Caco-2 (cell line): ENCODE results near the gene DMGDH. TPM values are rescaled to one million over a fixed set of nuclear protein-coding genes. Genes with fewer than 3 reads are reported as not detected.

Experiments
- Bru-seq: library from RNA; stranded (reverse); fragments of 400-500 nt; gene quantifications from one replicate; lab custom pipeline; 2021; lab: Mats Ljungman, UMichigan
- BruChase-seq, 2 experiments: library from RNA; stranded (reverse); fragments of 400-500 nt; gene quantifications; one replicate each; lab custom pipeline; 2021; lab: Mats Ljungman, UMichigan
- BruUV-seq: library from RNA; stranded (reverse); fragments of 400-500 nt; replicated peaks from 2 replicates; lab custom pipeline; 2021; lab: Mats Ljungman, UMichigan
- CTCF ChIA-PET: fragments of 300-600 bp; sonication (Branson Sonifier 250); formaldehyde crosslinking; loops from one replicate; lab custom pipeline; 2022; ENCODE audit warnings: antibody characterized with exemption; lab: Charles Lee
- POLR2A ChIA-PET: fragments of 300-600 bp; sonication (Branson Sonifier 250); formaldehyde crosslinking; loops from one replicate; lab custom pipeline; 2022; ENCODE audit warnings: antibody characterized with exemption; lab: Charles Lee
- DNase-seq, 2 experiments: peaks; one replicate each; pipeline versions ENCODE4 v3.0.0 to v3.0.0-alpha.2; 2020 to 2022
- H3K27me3 ChIP-seq: replicated peaks from 2 replicates; pipeline ENCODE4 v1.6.0; 2011; ENCODE audit warnings: low read length; ENCODE audit not compliant: control insufficient read depth, insufficient read depth
- H3K36me3 ChIP-seq: 2 replicates; pipeline ENCODE4 v1.5.1; 2011; ENCODE audit warnings: low read length; ENCODE audit not compliant: control insufficient read depth, insufficient read depth
- H3K4me1 ChIP-seq: fragments of 250-450 bp; sonication (Bioruptor Pico); 2 replicates; pipeline ENCODE4 v1.5.1; 2020; ENCODE audit warnings: mild to moderate bottlenecking
- H3K4me3 ChIP-seq: 2 replicates; pipeline ENCODE4 v1.5.1; 2011; ENCODE audit warnings: low read depth, mild to moderate bottlenecking, control low read depth, low read length
- H3K9me3 ChIP-seq: fragments of 250-450 bp; sonication (Bioruptor Pico); 2 replicates; pipeline ENCODE4 v1.5.1; 2020; ENCODE audit warnings: mild to moderate bottlenecking, moderate library complexity
- H3K27ac Mint-ChIP-seq: one replicate; pipeline ENCODE4 v1.8.0; 2022; ENCODE audit warnings: mixed read lengths; ENCODE audit not compliant: unreplicated experiment
- H3K27me3 Mint-ChIP-seq: one replicate; pipeline ENCODE4 v1.8.0; 2022; ENCODE audit warnings: mixed read lengths; ENCODE audit not compliant: insufficient read depth, unreplicated experiment
- H3K36me3 Mint-ChIP-seq: one replicate; pipeline ENCODE4 v1.8.0; 2022; ENCODE audit warnings: mild to moderate bottlenecking, mixed read lengths; ENCODE audit not compliant: insufficient read depth, unreplicated experiment
- H3K4me1 Mint-ChIP-seq: one replicate; pipeline ENCODE4 v1.8.0; 2022; ENCODE audit warnings: low read depth, mixed read lengths; ENCODE audit not compliant: unreplicated experiment
- H3K4me3 Mint-ChIP-seq: one replicate; pipeline ENCODE4 v1.8.0; 2022; ENCODE audit warnings: mild to moderate bottlenecking, moderate library complexity, mixed read lengths; ENCODE audit not compliant: unreplicated experiment
- H3K9me3 Mint-ChIP-seq: one replicate; pipeline ENCODE4 v1.8.0; 2022; ENCODE audit warnings: mixed read lengths; ENCODE audit not compliant: unreplicated experiment
- CTCF ChIP-seq, 2 experiments: fragments of 200-600 bp in 1 of 2; IDR thresholded peaks; 1 replicate in 1 of 2; 2 replicates in 1 of 2; pipeline versions ENCODE4 v1.5.1 to v1.8.0; 2011 to 2022; ENCODE audit warnings: antibody characterized with exemption in 1 of 2, control low read depth in 1 of 2, inconsistent platforms in 1 of 2, low read depth in 1 of 2, low read length in 1 of 2, mild to moderate bottlenecking in 1 of 2, moderate library complexity in 1 of 2; ENCODE audit not compliant: insufficient read depth in 1 of 2, severe bottlenecking in 1 of 2, unreplicated experiment in 1 of 2
- intact Hi-C: fragments of 100-400 bp; cut with micrococcal nuclease; formaldehyde crosslinking; loops from one replicate; pipeline ENCODE4 v1.10.0; 2022; ENCODE audit not compliant: unreplicated experiment
- long read RNA-seq: library from polyadenylated mRNA; stranded (forward); transcript quantifications from one replicate; pipeline ENCODE4 v2.0.0, GENCODE V29; 2022
- total RNA-seq: library from RNA; stranded (reverse); gene quantifications from 2 replicates; pipeline ENCODE4 v1.2.3, GENCODE V29; 2022

The DMGDH gene
- total RNA-seq = 0.28 and 1.8 TPM in 2 replicates
- percentile 7 among the genes with signal in this experiment for Bru-seq, nascent RNA
- percentile 16 among the genes with signal in this experiment for BruChase-seq, experiment 1, labeled RNA remaining after a 2-hour chase
- BruChase-seq, experiment 2, labeled RNA remaining after a 6-hour chase = percentile 11 among the genes with signal in this experiment
- long read RNA-seq, partial matches to known transcripts = 0 of 1 reads
- long read RNA-seq, other reads (novel, unspliced or antisense) = 1 of 1 reads

- TF ChIP-seq CTCF (IDR thresholded peaks at IDR 0.05; ENCODE audit: insufficient read depth in 1 of 2, low read depth in 1 of 2, low read length in 1 of 2, severe bottlenecking in 1 of 2, unreplicated experiment in 1 of 2) = no peak
- no peaks in the 10 kb centered on the region for H3K4me1 ChIP-seq
- Mint-ChIP-seq H3K27ac (no peak within 1 kb of the TSS), H3K4me3 (no peak within 1 kb of the TSS), H3K4me1 (no peaks in the 10 kb centered on the region), H3K36me3 (no peaks in the 10 kb centered on the region), H3K9me3 (no peaks in the 10 kb centered on the region), H3K27me3 (no peaks in the 10 kb centered on the region)
- no peaks in the 10 kb centered on the region for H3K27me3 ChIP-seq
- POLR2A ChIA-PET = no interaction called here
- no peak within 1 kb of the TSS for H3K4me3 ChIP-seq
- BruUV-seq = no TSS peak
- intact Hi-C loops = no loop called here
- no peaks in the 10 kb centered on the region for H3K36me3 ChIP-seq
- DNase-seq = no peak
- CTCF ChIA-PET = no interaction called here
- H3K9me3 ChIP-seq = no peaks in the 10 kb centered on the region
Observed at GRCh38 chr5:79069488-79070349, at the start of gene DMGDH, which contains the start of gene BHMT2. Gene DMGDH (minus strand): TSS chr5:79069674. CDS start chr5:79069620, 54 bp downstream. Gene BHMT2 (plus strand): TSS chr5:79069767. CDS start chr5:79069783, 16 bp downstream.

GRCh38 chr5:79112703-79113058 is 43.2 kb upstream of the DMGDH start:
- POLR2A ChIA-PET = no interaction called here
- intact Hi-C loops = no loop called here
- DNase-seq = no peak
- Mint-ChIP-seq H3K27ac (no peak overlapping the region), H3K27me3 (peaks cover 9% of the 10 kb centered on the region), H3K36me3 (no peaks in the 10 kb centered on the region), H3K9me3 (no peaks in the 10 kb centered on the region), H3K4me3 (no peak overlapping the region), H3K4me1 (no peaks in the 10 kb centered on the region)
- no peaks in the 10 kb centered on the region for H3K36me3 ChIP-seq
- BruUV-seq = no TSS peak
- no peak overlapping the region for H3K4me3 ChIP-seq
- peaks cover 3% of the 10 kb centered on the region; the same call in 1 of the 2 replicates for H3K27me3 ChIP-seq
- TF ChIP-seq CTCF (IDR thresholded peaks at IDR 0.05; ENCODE audit: insufficient read depth in 1 of 2, low read depth in 1 of 2, low read length in 1 of 2, severe bottlenecking in 1 of 2, unreplicated experiment in 1 of 2) = no peak
- CTCF ChIA-PET = interaction anchor here (0.6 kb wide), 1 partner anchor 128 kb away, joined by 3 read pairs; no protein-coding TSS in a partner anchor
- no peaks in the 10 kb centered on the region for H3K4me1 ChIP-seq
- no peaks in the 10 kb centered on the region; the same call in 1 of the 2 replicates for H3K9me3 ChIP-seq

- Histone ChIP-seq H3K4me3 (no peak overlapping the region), H3K4me1 (no peaks in the 10 kb centered on the region), H3K36me3 (no peaks in the 10 kb centered on the region), H3K9me3 (no peaks in the 10 kb centered on the region; the same call in 1 of the 2 replicates), H3K27me3 (peaks cover 3% of the 10 kb centered on the region; the same call in 1 of the 2 replicates)
- intact Hi-C loops = no loop called here
- no peak for DNase-seq
- no TSS peak for BruUV-seq
- no peaks in the 10 kb centered on the region for H3K9me3 Mint-ChIP-seq
- TF ChIP-seq CTCF (IDR thresholded peaks at IDR 0.05; ENCODE audit: insufficient read depth in 1 of 2, low read depth in 1 of 2, low read length in 1 of 2, severe bottlenecking in 1 of 2, unreplicated experiment in 1 of 2) = no peak
- H3K27me3 Mint-ChIP-seq = peaks cover 9% of the 10 kb centered on the region
- H3K27ac Mint-ChIP-seq = no peak overlapping the region
- ChIA-PET POLR2A (no interaction called here), CTCF (interaction anchor here (0.6 kb wide), 1 partner anchor 128 kb away, joined by 3 read pairs; no protein-coding TSS in a partner anchor)
- no peaks in the 10 kb centered on the region for H3K36me3 Mint-ChIP-seq
- peak overlapping the region; percentile 6 for H3K4me3 Mint-ChIP-seq
- H3K4me1 Mint-ChIP-seq = no peaks in the 10 kb centered on the region
Observed at GRCh38 chr5:79111960-79112702, 42.7 kb upstream of the DMGDH start.
